LNCAP (cell line): ENCODE results near the gene FICD.

Experiments used
- CTCF ChIP-seq: fragments of 450-650 bp; IDR thresholded peaks from 2 replicates; pipeline ENCODE4 v1.5.1; 2017; ENCODE audit warnings: mild to moderate bottlenecking

The FICD gene

DNA sequence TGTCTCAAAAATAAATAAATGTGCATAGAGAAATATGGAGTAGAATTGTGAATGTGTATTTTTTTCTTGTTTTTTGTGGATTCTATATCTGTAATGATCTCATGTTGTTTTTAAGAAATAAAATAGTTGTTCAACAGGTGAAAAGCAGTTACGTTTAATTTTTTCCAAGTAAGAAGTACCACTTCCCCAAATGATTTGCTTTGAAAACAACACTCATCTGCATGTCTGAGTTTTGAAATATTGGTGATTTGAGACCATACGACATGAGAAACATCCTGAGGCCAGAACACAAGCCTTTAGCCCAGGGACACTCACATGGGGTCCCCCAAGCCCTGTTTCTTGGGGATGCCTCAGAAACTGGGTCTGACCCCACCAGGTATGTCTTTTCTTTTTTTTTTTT is 4.2 kb upstream of the FICD start:
- no peak for TF ChIP-seq CTCF

GRCh38 chr12:108511633-108512540 is 3.2 kb upstream of the FICD start:
- peak; percentile 86 for TF ChIP-seq CTCF

DNA sequence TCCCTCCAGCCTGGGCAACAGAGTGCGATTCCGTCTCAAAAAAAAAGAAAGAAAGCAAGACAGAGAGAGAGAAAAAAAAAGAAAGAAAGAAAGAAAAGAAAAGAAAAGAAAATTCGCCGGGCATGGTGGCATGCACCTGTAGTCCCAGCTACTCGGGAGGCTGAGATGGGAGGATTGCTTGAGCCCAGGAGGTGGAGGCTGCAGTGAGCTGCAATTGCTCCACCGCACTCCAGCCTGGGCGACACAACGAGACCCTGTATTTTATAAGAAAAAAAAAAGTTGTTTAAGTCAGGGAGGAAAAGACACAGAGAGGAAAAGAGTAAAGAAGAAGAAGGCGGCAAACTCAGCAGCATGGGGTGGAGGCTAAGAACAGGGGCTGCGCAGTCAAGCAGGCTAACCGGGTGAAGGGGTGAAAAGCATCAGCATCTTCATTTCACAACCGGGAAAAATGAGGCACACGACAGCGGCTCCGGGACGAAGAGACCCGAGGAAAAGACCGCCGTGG is 557 bp upstream of the FICD start:
- no peak for TF ChIP-seq CTCF

DNA sequence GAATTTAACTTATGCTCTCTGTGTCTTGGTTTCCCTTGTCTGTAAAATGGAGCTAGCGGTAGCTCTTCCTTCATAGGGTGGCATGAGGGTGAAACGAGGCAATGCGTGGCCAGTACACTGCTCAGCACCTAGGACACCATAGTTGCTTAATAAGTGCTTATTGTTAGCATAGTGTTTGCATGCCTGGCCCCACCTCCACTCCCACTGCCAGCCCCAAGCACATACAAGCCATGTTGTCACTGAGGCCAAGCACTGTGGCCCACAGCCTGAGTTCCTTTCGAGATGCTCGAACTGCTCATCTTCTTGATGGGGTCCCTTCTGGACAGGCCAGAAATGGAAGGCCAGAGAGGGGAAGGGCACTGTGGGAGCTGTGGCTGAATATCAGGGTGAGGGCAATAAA is 839 bp downstream of the FICD start:
- no peak for TF ChIP-seq CTCF

DNA sequence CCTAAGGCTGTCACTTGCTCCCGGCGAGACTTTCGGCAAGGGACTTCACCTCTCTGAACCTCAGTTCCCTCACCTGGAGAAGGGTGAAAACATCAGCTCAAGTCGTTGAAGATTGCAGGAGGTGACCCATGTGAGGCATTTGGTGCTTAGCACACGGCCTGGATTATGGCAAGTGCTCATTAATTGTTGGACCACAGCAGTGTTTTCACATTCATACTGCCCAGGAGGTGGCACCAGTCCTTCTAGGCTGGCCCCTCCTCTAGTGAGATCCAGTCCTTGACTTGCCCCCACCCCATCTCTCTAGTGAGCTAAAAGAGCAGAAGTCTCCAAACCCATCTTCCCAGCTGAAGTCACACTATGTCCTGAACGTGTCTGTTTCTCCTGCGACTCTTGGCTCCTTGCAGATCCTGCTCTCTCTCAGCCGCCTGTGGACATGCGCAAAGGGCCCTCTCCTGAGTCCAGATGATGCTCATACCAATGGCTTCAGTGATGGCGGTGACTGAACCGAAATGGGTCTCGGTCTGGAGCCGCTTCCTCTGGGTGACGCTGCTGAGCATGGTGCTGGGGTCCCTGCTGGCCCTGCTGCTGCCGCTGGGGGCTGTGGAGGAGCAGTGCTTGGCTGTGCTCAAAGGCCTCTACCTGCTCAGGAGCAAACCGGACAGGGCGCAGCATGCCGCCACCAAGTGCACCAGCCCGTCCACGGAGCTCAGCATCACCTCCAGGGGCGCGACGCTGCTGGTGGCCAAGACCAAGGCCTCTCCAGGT is 1.6 kb downstream of the FICD start:
- no peak for TF ChIP-seq CTCF

GRCh38 chr12:108517288-108518100 is 2.4 kb downstream of the FICD start:
- TF ChIP-seq CTCF, result no peak

- TF ChIP-seq CTCF, result no peak
These were observed 3.1 kb downstream of the FICD start for GRCh38 chr12:108518101-108518715.
